Right atrium auricular region (tissue), 2 donors: ENCODE data around the gene SLC44A2. TPM values are rescaled to one million over a fixed set of nuclear protein-coding genes. Genes with fewer than 3 reads are reported as not detected.
"Not testable (repeated sequence)": the region's sequence is repeated elsewhere in the genome, so short reads cannot be mapped to it uniquely, and the experiment has no call there.

ENCODE experiments used
- DNase-seq: peaks from one replicate; pipeline ENCODE4 v3.0.0-alpha.2; 2019; ENCODE audit warnings: low spot score
- H3K27ac ChIP-seq, 2 donors: fragments of 200-600 bp; sonication (generic); 1 replicate in 1 of 2; 2 replicates in 1 of 2; pipeline ENCODE4 v1.5.1; 2016 to 2019
- H3K27me3 ChIP-seq, 2 donors: fragments of 200-600 bp; sonication (generic); one replicate each; pipeline versions ENCODE4 v1.5.1 to v1.6.0; 2017 to 2019
- H3K36me3 ChIP-seq: fragments of 200-600 bp; sonication (generic); one replicate; pipeline ENCODE4 v1.5.1; 2016
- H3K4me1 ChIP-seq, 2 donors: fragments of 200-600 bp; sonication (generic); one replicate each; pipeline versions ENCODE4 v1.5.1 to v1.6.0; 2017 to 2019
- H3K4me3 ChIP-seq, 2 donors: fragments of 200-600 bp; sonication (generic); 1 replicate in 1 of 2; 2 replicates in 1 of 2; pipeline ENCODE4 v1.5.1; 2017 to 2019; ENCODE audit warnings: mild to moderate bottlenecking in 1 of 2, moderate library complexity in 1 of 2
- H3K9me3 ChIP-seq, 2 donors: fragments of 200-600 bp; sonication (generic); one replicate each; pipeline ENCODE4 v1.5.1; 2019
- CTCF ChIP-seq, 2 donors: fragments of 200-600 bp; sonication (generic); IDR thresholded peaks; one replicate each; pipeline ENCODE4 v1.5.1; 2019; ENCODE audit warnings: antibody characterized with exemption in 2 of 2
- total RNA-seq, 2 donors: library from RNA; depleted of rRNA; stranded (reverse); fragments of >200 nt; gene quantifications; one replicate each; pipeline ENCODE4 v1.1.0, GENCODE V29; 2016

The SLC44A2 gene
- total RNA-seq, 2 donors from 2014 or later, result 91.3 to 96.2 TPM

- Histone ChIP-seq H3K36me3 (peaks cover 6% of the 10 kb centered on the region), H3K27ac (no peak overlapping the region), H3K9me3 (no peaks in the 10 kb centered on the region), H3K27me3 (no peaks in the 10 kb centered on the region), H3K4me3 (no peak overlapping the region), H3K4me1 (peaks cover 0 to 52% of the 10 kb centered on the region in 2 donors)
- no peak for TF ChIP-seq CTCF (IDR thresholded peaks at IDR 0.05)
- DNase-seq, result no peak
Observed at GRCh38 chr19:10662384-10663251, 37.3 kb downstream of the SLC44A2 start.

DNA sequence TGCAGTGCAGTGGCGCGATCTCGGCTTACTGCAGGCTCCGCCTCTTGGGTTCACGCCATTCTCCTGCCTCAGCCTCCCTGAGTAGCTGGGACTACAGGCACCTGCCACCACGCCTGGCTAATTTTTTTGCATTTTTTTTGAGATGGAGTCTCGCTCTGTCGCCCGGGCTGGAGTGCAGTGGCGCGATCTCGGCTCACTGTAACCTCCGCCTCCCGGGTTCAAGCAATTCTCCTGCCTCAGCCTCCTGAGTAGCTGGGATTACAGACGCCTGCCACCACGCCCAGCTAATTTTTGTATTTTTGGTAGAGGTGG lies 37.9 kb downstream of the SLC44A2 start:
- peaks cover 0 to 55% of the 10 kb centered on the region in 2 donors for H3K4me1 ChIP-seq
- H3K9me3 ChIP-seq, H3K27me3 ChIP-seq, H3K4me3 ChIP-seq, H3K36me3 ChIP-seq, H3K27ac ChIP-seq, DNase-seq: not testable (repeated sequence)

- H3K36me3 ChIP-seq, result peaks cover 27% of the 10 kb centered on the region
- no peaks in the 10 kb centered on the region for H3K9me3 ChIP-seq
- no peak for TF ChIP-seq CTCF (IDR thresholded peaks at IDR 0.05)
- peaks cover 0 to 48% of the 10 kb centered on the region in 2 donors for H3K4me1 ChIP-seq
- H3K4me3 ChIP-seq, result no peak overlapping the region
- no peaks in the 10 kb centered on the region for H3K27me3 ChIP-seq
- no peak overlapping the region for H3K27ac ChIP-seq
- DNase-seq, result no peak
Observed at GRCh38 chr19:10667867-10668266, 42.5 kb downstream of the SLC44A2 start.

GRCh38 chr19:10669246-10669645 lies 43.9 kb downstream of the SLC44A2 start:
- no peak overlapping the region for H3K4me3 ChIP-seq
- peaks cover 0 to 42% of the 10 kb centered on the region in 2 donors for H3K4me1 ChIP-seq
- peaks cover 37% of the 10 kb centered on the region for H3K36me3 ChIP-seq
- H3K9me3 ChIP-seq, result no peaks in the 10 kb centered on the region
- no peak for DNase-seq
- TF ChIP-seq CTCF (IDR thresholded peaks at IDR 0.05), result no peak
- no peak overlapping the region for H3K27ac ChIP-seq
- H3K27me3 ChIP-seq, result no peaks in the 10 kb centered on the region

- no peak for TF ChIP-seq CTCF (IDR thresholded peaks at IDR 0.05)
- H3K36me3 ChIP-seq, result peaks cover 37% of the 10 kb centered on the region
- no peak for DNase-seq
- peak overlapping the region in 1 of 2 donors; percentile 39 for H3K27ac ChIP-seq
- H3K4me3 ChIP-seq, result no peak overlapping the region
- no peaks in the 10 kb centered on the region for H3K27me3 ChIP-seq
- no peaks in the 10 kb centered on the region for H3K9me3 ChIP-seq
- peaks cover 0 to 42% of the 10 kb centered on the region in 2 donors for H3K4me1 ChIP-seq
Observed at GRCh38 chr19:10670182-10670581, 44.8 kb downstream of the SLC44A2 start.

- peaks cover 42% of the 10 kb centered on the region for H3K36me3 ChIP-seq
- peaks cover 0 to 42% of the 10 kb centered on the region in 2 donors for H3K4me1 ChIP-seq
- DNase-seq, result no peak
- no peaks in the 10 kb centered on the region for H3K9me3 ChIP-seq
- TF ChIP-seq CTCF (IDR thresholded peaks at IDR 0.05), result no peak
- H3K27me3 ChIP-seq, result no peaks in the 10 kb centered on the region
- no peak overlapping the region for H3K4me3 ChIP-seq
- no peak overlapping the region for H3K27ac ChIP-seq
Observed at GRCh38 chr19:10670876-10671804, 45.8 kb downstream of the SLC44A2 start.

- H3K27ac ChIP-seq, H3K9me3 ChIP-seq, DNase-seq, H3K27me3 ChIP-seq, H3K4me3 ChIP-seq: not testable (repeated sequence)
- peaks cover 41% of the 10 kb centered on the region for H3K36me3 ChIP-seq
- H3K4me1 ChIP-seq, result peaks cover 0 to 42% of the 10 kb centered on the region in 2 donors
Observed at GRCh38 chr19:10671922-10672321, 46.6 kb downstream of the SLC44A2 start.

DNA sequence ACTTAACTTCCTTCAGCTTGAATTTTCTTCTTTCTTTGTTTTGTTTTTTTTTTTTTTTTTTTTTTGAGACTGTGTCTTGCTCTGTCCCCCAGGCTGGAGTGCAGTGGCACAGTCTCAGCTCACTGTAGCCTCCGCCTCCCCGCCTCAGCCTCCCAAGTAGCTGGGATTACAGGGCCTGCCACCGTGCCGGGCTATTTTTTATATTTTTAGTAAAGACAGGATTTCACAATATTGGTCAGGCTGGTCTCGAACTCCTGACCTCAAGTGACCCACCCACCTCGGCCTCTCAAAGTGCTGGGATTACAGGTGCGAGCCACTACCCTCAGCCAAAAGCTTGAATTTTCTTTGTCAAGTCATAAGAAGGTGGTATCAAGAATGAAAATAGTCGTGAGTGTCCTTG lies 49.9 kb downstream of the SLC44A2 start:
- DNase-seq, H3K4me3 ChIP-seq, H3K9me3 ChIP-seq, H3K27ac ChIP-seq, H3K27me3 ChIP-seq: not testable (repeated sequence)
- Histone ChIP-seq H3K36me3 (peaks cover 73% of the 10 kb centered on the region), H3K4me1 (peaks cover 0 to 18% of the 10 kb centered on the region in 2 donors)
